ENCODE data around the gene CLDN5.

GRCh38 chr22:19494676-19495173, 29.5 kb downstream of the CLDN5 start:
- TF ChIP-seq POLR2A (IDR thresholded peaks at IDR 0.05), result no peak
- TF ChIP-seq, protein P1, sequence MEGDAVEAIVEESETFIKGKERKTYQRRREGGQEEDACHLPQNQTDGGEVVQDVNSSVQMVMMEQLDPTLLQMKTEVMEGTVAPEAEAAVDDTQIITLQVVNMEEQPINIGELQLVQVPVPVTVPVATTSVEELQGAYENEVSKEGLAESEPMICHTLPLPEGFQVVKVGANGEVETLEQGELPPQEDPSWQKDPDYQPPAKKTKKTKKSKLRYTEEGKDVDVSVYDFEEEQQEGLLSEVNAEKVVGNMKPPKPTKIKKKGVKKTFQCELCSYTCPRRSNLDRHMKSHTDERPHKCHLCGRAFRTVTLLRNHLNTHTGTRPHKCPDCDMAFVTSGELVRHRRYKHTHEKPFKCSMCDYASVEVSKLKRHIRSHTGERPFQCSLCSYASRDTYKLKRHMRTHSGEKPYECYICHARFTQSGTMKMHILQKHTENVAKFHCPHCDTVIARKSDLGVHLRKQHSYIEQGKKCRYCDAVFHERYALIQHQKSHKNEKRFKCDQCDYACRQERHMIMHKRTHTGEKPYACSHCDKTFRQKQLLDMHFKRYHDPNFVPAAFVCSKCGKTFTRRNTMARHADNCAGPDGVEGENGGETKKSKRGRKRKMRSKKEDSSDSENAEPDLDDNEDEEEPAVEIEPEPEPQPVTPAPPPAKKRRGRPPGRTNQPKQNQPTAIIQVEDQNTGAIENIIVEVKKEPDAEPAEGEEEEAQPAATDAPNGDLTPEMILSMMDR (IDR thresholded peaks at IDR 0.05 in 4 of 5, conservative IDR thresholded peaks at IDR 0.05 in 1 of 5), result no peak
